KOPT-K1 (cell line): ENCODE measurements around the gene TOPORS.
"Not testable (repeated sequence)": the region's sequence is repeated elsewhere in the genome, so short reads cannot be mapped to it uniquely, and the experiment has no call there.

Experiments used
- H3K27ac ChIP-seq: fragments of 200-600 bp; sonication (generic); 2 replicates; pipeline ENCODE4 v1.5.1; 2016; ENCODE audit warnings: antibody characterized with exemption, mild to moderate bottlenecking, low read depth, low read length; ENCODE audit not compliant: poor library complexity, severe bottlenecking
- H3K36me3 ChIP-seq: fragments of 200-600 bp; sonication (generic); 2 replicates; pipeline ENCODE4 v1.5.1; 2017; ENCODE audit warnings: antibody characterized with exemption, mild to moderate bottlenecking, low read length, moderate library complexity; ENCODE audit not compliant: insufficient read depth
- H3K9me3 ChIP-seq: fragments of 200-600 bp; sonication (generic); 2 replicates; pipeline ENCODE4 v1.5.1; 2017; ENCODE audit warnings: antibody characterized with exemption, low read length, mild to moderate bottlenecking; ENCODE audit not compliant: insufficient read depth, poor library complexity, severe bottlenecking

TOPORS gene

GRCh38 chr9:32552172-32552872 is at the start of gene TOPORS, which contains the start of gene SMIM27:
Gene TOPORS (minus strand): TSS chr9:32552586. CDS start chr9:32552436, 150 bp downstream.
Gene SMIM27 (plus strand): TSS chr9:32552327. CDS start chr9:32552435, 108 bp downstream.
- Histone ChIP-seq H3K9me3 (no peaks in the 10 kb centered on the region), H3K36me3 (peaks cover 16% of the 10 kb centered on the region), H3K27ac (peak within 1 kb of the TSS; percentile 92)

GRCh38 chr9:32599021-32599420 is 46.6 kb upstream of the TOPORS start:
- H3K9me3 ChIP-seq, H3K27ac ChIP-seq, H3K36me3 ChIP-seq: not testable (repeated sequence)

DNA sequence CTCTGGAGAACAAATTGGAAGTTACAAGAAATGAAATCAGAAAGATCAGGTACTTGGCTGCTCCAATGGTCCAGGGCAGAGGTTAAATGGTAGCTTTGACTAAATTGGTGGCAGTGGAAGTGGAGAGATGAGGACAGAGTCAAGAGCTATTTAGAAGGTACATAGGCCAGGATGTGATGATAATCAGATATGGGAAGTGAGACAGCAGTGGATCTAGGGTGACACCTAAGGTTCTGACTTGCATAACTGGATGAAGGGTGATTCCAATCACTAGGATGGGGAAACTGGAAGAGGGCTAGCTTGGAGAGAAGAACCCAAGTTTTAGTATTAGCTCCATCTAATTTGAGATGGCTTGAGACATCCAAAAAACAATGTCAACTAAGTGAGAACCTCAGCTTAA is 44.5 kb upstream of the TOPORS start:
- H3K27ac ChIP-seq: no peak overlapping the region
- H3K36me3 ChIP-seq: no peaks in the 10 kb centered on the region
- no peaks in the 10 kb centered on the region for H3K9me3 ChIP-seq

DNA sequence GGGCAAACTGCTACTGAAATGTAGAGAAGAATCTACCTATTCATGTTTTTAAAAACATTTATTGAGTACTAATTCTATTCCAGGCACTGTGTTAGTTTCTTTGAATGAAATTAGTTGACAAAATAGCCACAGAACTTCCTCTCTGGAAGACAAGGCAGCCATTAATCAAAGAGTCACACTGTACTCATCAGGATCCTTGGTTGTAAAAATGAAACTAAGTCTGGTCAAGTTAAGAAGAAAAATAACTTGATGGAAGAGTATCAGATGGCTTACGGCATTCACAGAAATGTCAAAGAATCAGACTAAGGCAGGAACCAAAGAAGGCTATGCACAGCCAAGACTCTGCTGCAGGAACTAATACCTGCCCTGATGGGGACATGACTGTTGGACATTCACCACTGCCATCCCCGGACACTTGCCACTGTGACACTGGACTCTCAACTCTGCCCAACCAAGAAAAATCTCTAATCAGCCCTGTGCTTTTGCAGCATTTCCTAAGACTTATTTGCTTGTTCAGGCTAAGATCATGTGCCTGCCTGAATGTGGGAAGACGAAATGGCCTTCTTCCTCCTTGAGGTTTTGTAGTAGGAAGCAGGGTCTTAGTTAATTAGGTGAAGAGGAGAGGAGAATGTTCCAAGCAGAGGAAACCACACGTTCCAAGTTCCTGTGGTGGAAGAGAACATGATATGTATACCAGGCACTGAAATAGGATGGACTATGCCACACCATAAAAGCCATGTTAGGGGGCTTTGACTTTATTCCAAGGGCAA is 43.9 kb upstream of the TOPORS start:
- no peaks in the 10 kb centered on the region for H3K9me3 ChIP-seq

DNA sequence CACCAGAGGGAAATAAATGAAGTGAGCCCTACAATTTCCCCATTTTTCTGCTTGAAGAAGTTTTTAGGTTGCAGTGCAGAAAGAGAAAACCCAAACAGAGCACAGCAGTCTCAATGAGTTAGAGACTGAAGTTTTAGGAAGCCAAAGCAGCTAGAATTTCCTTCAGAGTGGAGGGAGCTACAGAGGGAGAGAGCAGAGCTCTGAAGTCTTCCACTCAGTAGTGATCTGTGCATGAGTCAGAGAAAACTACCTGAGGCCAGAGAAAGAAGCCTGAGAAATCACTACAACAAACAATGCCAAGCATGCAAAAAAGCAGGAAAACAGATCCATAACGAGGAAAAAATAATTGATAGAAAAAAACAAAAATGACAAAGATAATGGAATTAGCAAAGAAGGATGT is 38.5 kb upstream of the TOPORS start:
- Histone ChIP-seq H3K36me3 (no peaks in the 10 kb centered on the region), H3K9me3 (no peaks in the 10 kb centered on the region), H3K27ac (no peak overlapping the region)

More for the DNA sequence above, 43.9 kb upstream of the TOPORS start:
- no peaks in the 10 kb centered on the region for H3K36me3 ChIP-seq
- no peak overlapping the region for H3K27ac ChIP-seq

- no peaks in the 10 kb centered on the region for H3K36me3 ChIP-seq
- no peaks in the 10 kb centered on the region for H3K9me3 ChIP-seq
- H3K27ac ChIP-seq: no peak overlapping the region
Measured at GRCh38 chr9:32590476-32590875, 38.1 kb upstream of the TOPORS start.

DNA sequence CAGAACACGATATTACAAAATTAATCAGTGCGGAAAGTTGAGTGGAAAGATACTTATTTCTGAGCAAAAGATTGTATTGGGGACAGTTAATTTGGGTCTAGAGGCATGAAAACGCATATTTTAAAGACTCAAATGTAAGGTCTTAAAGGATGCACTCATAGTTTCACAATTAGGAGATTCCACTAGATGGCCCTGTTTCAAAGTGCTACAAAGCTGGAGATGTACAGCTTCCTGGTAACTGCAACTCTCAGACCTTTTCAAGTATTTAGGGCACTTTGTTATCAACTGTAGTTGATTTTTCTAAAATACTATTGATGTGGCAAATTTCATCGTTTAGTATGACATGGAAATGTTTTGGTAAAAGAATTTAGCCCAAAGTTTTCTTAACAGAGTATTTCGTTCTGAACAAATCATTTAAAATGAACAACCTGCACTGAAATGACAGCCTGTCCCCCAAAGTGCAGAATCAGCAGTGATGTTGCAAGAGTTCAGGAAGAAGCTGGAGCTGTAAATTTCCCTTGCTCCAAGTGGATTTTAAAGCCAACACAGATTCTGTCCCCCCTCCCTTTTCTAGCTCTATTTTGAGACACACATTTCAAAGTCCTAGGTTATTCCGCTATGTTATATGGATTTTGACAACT is 36.8 kb upstream of the TOPORS start:
- no peaks in the 10 kb centered on the region for H3K9me3 ChIP-seq
- H3K36me3 ChIP-seq: no peaks in the 10 kb centered on the region
- no peak overlapping the region for H3K27ac ChIP-seq

DNA sequence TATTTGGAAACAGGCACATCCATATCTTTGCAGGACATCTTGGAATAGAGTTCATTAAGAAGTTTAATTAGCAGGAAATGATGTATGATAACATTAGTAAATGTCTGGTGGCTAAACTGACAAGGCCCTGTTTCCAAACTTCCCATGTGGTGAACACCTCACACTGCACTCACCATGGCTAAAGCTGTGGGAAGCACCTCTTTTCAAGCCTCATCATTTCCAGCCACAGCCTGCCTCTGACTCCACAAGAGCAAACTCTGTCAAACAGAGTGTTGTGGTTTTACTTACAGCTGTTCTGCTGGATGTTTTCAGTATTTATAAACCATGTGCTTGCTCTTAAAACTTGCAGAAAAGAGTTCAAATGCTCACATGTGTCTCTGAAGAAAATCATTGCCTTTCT is 35.5 kb upstream of the TOPORS start:
- Histone ChIP-seq H3K36me3 (no peaks in the 10 kb centered on the region), H3K27ac (no peak overlapping the region), H3K9me3 (no peaks in the 10 kb centered on the region)

GRCh38 chr9:32584784-32585183 is 32.4 kb upstream of the TOPORS start:
- Histone ChIP-seq H3K27ac (no peak overlapping the region), H3K36me3 (no peaks in the 10 kb centered on the region), H3K9me3 (no peaks in the 10 kb centered on the region)

DNA sequence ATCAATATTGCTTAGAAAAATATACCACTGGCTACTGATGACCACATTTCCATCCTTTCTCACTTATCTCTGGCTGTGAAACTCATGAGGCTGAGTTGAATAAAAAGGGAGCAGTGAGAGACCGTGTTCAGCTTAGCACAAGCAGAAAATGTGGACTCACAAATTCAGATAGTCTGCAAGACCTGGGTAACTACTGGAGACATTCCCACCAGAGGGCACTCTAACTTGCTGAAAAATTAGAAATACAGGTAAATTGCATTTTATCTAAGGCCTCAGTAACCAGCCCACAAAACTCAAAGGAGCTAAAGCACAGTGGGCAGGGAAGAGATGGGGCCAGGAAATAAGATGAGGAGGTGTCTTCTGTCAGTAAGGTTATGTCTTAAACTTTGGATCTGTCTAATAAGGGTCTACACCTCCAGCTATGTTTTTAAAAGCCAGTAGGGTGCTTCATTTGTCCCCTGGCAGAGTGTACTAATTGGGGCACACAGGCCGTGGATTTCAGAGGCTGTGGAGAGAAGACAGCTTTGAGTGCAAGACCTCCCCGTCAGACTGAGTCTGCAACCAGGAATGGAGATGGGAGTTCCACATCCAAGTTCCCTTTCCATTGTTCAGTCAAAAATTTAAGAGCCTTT is 29.2 kb upstream of the TOPORS start:
- H3K27ac ChIP-seq: no peak overlapping the region
- no peaks in the 10 kb centered on the region for H3K9me3 ChIP-seq
- no peaks in the 10 kb centered on the region for H3K36me3 ChIP-seq

DNA sequence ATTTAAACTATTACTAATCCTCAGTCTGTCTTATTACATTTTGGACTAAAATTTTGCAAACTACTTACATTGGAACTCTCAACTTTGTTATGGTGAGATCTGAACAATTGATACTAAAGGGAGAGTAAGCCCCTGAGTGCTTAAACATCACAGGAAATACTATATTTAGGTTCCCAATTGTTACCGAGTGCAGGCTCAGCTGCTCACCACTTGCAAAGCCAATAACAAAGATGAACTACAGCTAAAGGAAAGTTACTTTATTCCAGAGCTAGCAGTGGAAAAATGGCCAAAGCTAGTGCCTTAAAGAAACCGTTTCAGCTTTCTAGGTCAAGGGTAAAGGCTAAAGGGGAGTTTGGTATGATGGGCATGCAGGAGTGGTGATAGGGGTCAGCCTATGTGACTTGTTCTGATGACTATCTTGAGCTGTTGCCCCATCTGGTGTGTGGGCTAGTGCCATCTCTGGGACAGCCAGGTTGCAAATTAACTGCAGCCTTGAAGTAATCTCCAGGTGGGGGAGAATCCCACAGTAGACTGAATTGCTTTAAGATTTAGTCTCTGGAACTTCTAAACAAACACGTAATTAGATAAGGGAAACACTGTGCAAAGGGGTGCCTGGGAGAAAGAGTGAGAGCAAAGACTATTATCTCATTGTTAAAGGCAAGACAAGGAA is 28.4 kb upstream of the TOPORS start:
- H3K36me3 ChIP-seq: no peaks in the 10 kb centered on the region
- no peaks in the 10 kb centered on the region for H3K9me3 ChIP-seq
- H3K27ac ChIP-seq: no peak overlapping the region

GRCh38 chr9:32579706-32580331 is 27.4 kb upstream of the TOPORS start:
- Histone ChIP-seq H3K36me3 (no peaks in the 10 kb centered on the region), H3K27ac (no peak overlapping the region), H3K9me3 (no peaks in the 10 kb centered on the region)

- no peaks in the 10 kb centered on the region for H3K36me3 ChIP-seq
- no peak overlapping the region for H3K27ac ChIP-seq
- H3K9me3 ChIP-seq: no peaks in the 10 kb centered on the region
Measured at GRCh38 chr9:32578976-32579375, 26.6 kb upstream of the TOPORS start.

DNA sequence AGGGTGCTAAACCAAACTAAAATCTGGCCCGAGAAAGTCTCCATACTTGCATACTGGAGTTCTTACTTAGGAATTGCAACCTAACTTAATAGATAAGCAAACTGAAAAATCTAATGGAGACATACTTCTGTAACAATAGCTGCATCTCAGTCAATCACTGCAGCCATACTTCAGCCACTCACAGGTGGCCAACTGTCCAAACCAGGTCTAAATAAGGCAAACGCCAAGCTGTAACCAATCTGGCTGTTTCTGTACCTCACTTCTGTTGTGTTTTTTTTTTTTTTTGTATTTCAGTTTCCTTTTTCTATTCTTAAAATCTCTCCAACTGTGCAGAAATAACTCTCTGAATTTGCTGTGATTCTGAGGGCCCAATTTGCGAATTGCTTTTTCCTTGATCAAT is 24.9 kb upstream of the TOPORS start:
- Histone ChIP-seq H3K9me3 (no peaks in the 10 kb centered on the region), H3K36me3 (no peaks in the 10 kb centered on the region), H3K27ac (no peak overlapping the region)
